T-helper 22 cell (primary cell): ENCODE data around the gene LRIG1.

ENCODE experiments used
- DNase-seq: peaks from one replicate; pipeline ENCODE4 v3.0.0-alpha.2; 2020; ENCODE audit warnings: low read depth

Gene LRIG1, protein sequence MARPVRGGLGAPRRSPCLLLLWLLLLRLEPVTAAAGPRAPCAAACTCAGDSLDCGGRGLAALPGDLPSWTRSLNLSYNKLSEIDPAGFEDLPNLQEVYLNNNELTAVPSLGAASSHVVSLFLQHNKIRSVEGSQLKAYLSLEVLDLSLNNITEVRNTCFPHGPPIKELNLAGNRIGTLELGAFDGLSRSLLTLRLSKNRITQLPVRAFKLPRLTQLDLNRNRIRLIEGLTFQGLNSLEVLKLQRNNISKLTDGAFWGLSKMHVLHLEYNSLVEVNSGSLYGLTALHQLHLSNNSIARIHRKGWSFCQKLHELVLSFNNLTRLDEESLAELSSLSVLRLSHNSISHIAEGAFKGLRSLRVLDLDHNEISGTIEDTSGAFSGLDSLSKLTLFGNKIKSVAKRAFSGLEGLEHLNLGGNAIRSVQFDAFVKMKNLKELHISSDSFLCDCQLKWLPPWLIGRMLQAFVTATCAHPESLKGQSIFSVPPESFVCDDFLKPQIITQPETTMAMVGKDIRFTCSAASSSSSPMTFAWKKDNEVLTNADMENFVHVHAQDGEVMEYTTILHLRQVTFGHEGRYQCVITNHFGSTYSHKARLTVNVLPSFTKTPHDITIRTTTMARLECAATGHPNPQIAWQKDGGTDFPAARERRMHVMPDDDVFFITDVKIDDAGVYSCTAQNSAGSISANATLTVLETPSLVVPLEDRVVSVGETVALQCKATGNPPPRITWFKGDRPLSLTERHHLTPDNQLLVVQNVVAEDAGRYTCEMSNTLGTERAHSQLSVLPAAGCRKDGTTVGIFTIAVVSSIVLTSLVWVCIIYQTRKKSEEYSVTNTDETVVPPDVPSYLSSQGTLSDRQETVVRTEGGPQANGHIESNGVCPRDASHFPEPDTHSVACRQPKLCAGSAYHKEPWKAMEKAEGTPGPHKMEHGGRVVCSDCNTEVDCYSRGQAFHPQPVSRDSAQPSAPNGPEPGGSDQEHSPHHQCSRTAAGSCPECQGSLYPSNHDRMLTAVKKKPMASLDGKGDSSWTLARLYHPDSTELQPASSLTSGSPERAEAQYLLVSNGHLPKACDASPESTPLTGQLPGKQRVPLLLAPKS

DNA sequence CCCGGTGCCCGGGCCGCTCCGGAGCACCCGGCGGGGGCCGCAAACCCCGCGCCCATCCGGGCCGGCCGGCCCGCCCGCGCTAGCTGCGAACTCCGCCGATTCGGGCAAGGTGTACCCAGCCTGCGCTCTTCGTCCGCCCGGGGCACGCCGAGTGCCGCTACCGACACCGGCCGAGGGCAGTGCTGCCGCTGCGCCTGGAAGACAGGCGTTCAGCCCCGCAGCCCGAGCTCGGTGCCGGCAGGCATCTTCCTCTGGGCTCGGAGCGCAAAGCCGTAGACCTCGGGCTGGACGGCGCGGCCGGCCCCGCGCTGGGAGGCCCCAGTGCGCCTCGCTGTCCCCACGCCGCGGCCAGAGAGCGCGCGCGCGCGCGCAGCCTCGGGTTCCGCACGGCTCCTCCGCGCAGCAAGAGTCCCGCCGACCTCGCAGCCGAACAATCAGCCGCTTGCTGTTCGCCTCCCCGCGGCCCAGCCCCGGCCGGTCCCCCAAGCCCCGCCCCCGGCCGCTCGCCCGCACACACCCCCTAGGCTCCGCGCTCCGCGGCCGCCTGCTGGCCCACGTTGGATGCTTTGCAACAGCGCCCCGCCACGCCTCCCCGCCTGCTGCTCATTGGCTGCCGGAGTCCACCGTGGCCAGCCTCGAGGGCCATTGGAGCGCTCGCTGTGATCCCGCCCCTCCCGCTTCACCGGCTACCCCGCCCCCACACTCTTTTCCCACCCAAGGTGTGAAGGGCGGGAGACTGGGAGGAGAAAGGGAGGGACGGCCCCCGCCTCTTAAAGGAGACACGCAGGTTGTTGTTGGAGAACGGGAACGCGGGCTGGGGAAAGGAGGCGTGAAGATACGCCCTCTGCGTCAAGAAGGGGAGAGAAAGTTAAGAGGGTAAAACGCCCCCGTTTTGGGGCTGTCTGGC is at the start of gene LRIG1:
Gene LRIG1, minus strand, starts transcription at position 447 of the 907 bp plus-strand sequence. CDS start 615 bp downstream, outside the sequence.
- peak; percentile 98 for DNase-seq

DNA sequence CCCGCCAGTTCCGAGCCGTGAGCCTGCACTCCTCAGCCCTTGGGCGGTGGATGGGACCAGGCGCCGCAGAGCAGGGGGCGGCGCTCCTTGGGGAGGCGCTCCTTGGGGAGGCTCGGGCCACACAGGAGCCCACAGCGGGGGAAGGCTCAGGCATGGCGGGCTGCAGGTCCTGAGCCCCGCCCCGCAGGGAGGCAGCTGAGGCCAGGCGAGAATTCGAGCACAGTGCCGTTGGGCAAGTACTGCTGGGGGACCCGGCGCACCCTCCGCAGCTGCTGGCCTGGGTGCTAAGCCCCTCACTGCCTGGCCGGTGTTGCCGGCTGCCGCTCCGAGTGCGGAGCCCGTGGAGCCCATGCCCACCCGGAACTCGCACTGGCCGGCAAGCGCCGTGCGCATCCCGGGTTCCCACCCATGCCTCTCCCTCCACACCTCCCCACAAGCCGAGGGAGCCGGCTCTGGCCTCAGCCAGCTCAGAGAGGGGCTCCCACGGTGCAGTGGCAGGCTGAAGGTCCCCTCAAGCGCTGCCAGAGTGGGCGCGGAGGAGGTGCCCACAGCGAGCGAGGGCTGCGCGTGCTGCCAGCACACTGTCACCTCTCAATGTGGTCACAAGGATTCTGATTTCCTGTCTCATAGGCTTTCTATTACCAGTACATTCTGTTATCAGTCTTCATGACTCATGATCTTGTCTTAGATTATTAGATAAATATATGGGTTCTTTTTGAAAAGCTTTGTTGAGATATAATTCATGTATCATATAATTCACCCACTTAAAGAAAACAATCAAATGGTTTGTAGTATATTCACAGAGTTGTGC is 44.0 kb upstream of the LRIG1 start:
- DNase-seq, result no peak

GRCh38 chr3:66542153-66542552 is 41.3 kb upstream of the LRIG1 start:
- no peak for DNase-seq

GRCh38 chr3:66539466-66539989 is 38.7 kb upstream of the LRIG1 start:
- DNase-seq, result no peak

DNA sequence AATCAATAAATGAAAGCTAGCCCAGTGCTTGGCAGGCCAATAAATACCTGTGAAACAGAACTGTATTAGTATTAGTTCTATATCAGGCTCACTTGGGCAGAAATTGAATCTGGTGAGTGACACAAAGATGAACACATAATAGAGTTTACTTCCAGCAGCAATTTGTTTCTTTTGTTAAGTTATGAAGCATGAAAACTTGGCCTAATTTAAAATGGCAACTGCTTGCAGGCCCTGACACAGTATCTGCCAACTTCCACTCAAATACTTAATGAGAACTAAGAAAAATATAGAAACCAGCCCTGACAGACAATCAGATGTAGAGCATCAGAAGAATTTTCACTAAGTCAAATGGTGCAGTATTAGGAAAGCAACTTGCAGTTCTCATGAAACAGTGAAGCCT is 37.6 kb upstream of the LRIG1 start:
- DNase-seq, result no peak

- no peak for DNase-seq
These were observed 36.9 kb upstream of the LRIG1 start for GRCh38 chr3:66537735-66538134.

- no peak for DNase-seq
These were observed 36.0 kb upstream of the LRIG1 start for GRCh38 chr3:66536791-66537190.

- DNase-seq, result no peak
These were observed 33.6 kb upstream of the LRIG1 start for GRCh38 chr3:66534304-66534845.

GRCh38 chr3:66532613-66533012 is 31.8 kb upstream of the LRIG1 start:
- no peak for DNase-seq

DNA sequence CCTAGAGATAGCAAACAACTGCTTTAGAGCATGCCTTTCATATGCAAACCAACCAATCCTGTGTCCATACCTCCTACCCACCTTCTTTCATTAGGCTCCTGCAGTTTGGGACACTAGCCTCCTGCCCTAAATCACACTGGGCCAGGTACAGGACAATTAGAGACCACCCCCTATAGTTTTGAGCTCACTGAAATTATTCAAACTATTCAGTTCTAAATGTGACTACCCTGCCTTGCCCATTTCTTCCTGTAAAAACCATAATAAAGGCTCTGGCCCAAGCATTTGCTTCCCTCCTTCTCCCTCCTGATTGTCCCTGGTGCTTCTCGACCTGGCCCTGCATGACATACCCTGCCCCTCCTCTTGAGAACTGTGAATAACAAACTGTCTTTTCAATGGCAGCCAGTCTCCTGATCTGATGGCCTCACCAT is 31.4 kb upstream of the LRIG1 start:
- no peak for DNase-seq

DNA sequence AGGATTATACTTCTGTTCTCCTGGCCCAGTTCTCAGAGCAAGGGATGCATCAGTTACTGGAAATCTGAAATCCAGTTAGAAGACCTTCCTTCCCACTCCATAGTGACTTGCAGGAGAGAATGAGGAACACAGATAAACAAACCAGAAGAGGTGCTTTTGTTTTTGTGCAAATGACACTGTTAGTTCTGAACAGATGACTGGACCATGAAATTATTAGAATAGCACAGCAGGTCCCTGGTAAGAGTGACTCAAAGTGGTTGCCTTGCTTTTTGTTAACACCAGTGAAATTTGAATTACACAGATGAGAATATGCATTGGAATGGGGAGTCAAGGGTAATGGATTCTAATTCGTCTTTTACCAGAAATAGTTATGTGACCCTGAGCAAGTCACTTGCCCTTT is 30.4 kb upstream of the LRIG1 start:
- no peak for DNase-seq

DNA sequence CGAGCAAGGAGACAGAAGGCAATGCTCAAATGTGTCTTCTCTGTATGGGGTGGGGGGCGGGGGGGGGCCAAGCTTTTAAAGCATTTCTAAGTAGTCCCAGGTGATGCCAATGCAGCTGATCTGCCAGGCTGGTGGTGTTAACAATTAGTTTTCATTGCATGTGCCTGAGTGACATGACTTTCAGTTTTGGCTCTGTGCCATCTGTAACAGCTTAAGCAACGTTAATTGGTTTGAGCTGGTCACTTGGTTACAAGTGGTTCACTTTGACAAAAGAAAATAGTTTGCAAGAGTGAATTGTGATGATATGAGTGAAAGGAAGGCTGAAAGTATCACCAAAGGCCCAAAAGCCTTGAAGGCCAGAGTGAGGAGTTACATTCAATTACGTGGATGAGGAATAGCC is 26.4 kb upstream of the LRIG1 start:
- no peak for DNase-seq

- no peak for DNase-seq
These were observed 24.9 kb upstream of the LRIG1 start for GRCh38 chr3:66525771-66526170.

GRCh38 chr3:66520724-66521123 is 19.9 kb upstream of the LRIG1 start:
- DNase-seq, result no peak

- DNase-seq, result no peak
These were observed 17.8 kb upstream of the LRIG1 start for GRCh38 chr3:66518644-66519043.

DNA sequence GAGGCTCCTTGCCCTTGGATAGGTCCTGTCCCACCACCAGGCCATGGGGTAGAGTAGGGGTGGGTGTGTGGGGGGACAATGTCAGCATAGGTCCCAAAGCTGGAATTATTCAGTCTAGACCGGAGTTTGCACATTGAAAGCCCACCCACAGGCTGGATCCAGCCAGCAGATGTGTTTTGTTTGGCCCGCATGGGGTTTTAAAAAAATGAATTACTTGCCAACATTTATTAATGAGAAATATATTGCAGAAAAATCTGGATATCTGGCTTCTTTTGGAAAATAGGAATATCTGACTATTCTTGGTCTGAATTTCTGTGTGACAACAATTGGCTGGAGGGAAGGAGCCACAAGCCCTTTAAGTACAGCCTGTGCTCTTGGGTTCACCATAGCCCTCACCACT is 17.3 kb upstream of the LRIG1 start:
- DNase-seq, result no peak

DNA sequence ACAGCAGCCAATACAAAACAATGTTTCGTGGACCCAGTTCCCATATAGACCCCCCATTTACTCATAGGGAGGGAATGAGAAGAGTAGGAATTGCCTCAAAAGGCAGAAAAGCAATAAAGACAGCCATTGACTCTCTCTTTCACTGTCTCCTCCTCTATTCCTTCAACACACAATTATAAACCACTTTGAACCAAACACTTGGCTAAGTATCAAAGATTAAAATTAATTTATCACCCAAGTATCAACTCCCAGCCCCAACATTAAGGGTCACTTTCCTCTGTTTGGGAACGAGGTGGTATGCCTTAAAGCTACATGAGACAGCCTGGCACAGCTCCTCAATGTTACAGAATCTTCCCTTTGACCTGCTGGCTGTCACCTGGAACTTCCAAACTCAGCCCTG is 16.4 kb upstream of the LRIG1 start:
- DNase-seq, result no peak

GRCh38 chr3:66508461-66508860 is 7.6 kb upstream of the LRIG1 start:
- DNase-seq, result no peak

GRCh38 chr3:66507423-66508260 is 6.8 kb upstream of the LRIG1 start:
- no peak for DNase-seq
